Activated T-helper 1 cell treated with anti-CD3 and anti-CD28 coated beads, Interleukin-12 subunit alpha, Interleukin-12 subunit beta, Interleukin-2, Interleukin-4 antibody, amounts not matched to agents 30 ng/mL and 10 ng/mL and 1 ng/mL, durations not matched to agents 14 hours and 24 hours and 36 hours (primary cell): ENCODE measurements around the gene STPG4. TPM values are rescaled to one million over a fixed set of nuclear protein-coding genes. Genes with fewer than 3 reads are reported as not detected.

Experiments used
- DNase-seq: peaks from one replicate; pipeline ENCODE4 v3.0.0; 2021; ENCODE audit warnings: low spot score
- H3K27ac Mint-ChIP-seq: one replicate; pipeline ENCODE4 v1.8.0; 2021; ENCODE audit warnings: mild to moderate bottlenecking, mixed read lengths
- H3K27me3 Mint-ChIP-seq: one replicate; pipeline ENCODE4 v1.8.0; 2022; ENCODE audit warnings: mild to moderate bottlenecking, moderate library complexity, mixed read lengths; ENCODE audit not compliant: insufficient read depth
- H3K36me3 Mint-ChIP-seq: one replicate; pipeline ENCODE4 v1.8.0; 2021; ENCODE audit warnings: low read depth, mixed read lengths
- H3K4me1 Mint-ChIP-seq: one replicate; pipeline ENCODE4 v1.8.0; 2021; ENCODE audit warnings: low read depth, mixed read lengths
- H3K4me3 Mint-ChIP-seq: one replicate; pipeline ENCODE4 v1.8.0; 2021; ENCODE audit warnings: mild to moderate bottlenecking, moderate library complexity, mixed read lengths
- H3K9me3 Mint-ChIP-seq: one replicate; pipeline ENCODE4 v1.8.0; 2021; ENCODE audit warnings: mixed read lengths
- intact Hi-C: fragments of 100-400 bp; cut with micrococcal nuclease; formaldehyde crosslinking; loops from one replicate; pipeline ENCODE4 v1.15.1; 2024
- total RNA-seq: library from RNA; stranded (reverse); gene quantifications from 2 replicates; pipeline ENCODE4 v1.2.3, GENCODE V29; 2022

Gene STPG4
- total RNA-seq, 1 donor from 2014 or later = 0.34 TPM

GRCh38 chr2:47056868-47057686, 98.0 kb downstream of the STPG4 start:
- Mint-ChIP-seq H3K36me3 (peaks cover 30% of the 10 kb centered on the region), H3K4me3 (no peak overlapping the region), H3K9me3 (no peaks in the 10 kb centered on the region), H3K27ac (no peak overlapping the region), H3K4me1 (peaks cover 21% of the 10 kb centered on the region), H3K27me3 (no peaks in the 10 kb centered on the region)
- intact Hi-C loops = no loop called here
- no peak for DNase-seq

- no peak for DNase-seq
- H3K36me3 Mint-ChIP-seq = peaks cover 33% of the 10 kb centered on the region
- peaks cover 21% of the 10 kb centered on the region for H3K4me1 Mint-ChIP-seq
- no peak overlapping the region for H3K27ac Mint-ChIP-seq
- no peaks in the 10 kb centered on the region for H3K27me3 Mint-ChIP-seq
- H3K4me3 Mint-ChIP-seq = no peak overlapping the region
- intact Hi-C loops = no loop called here
- H3K9me3 Mint-ChIP-seq = no peaks in the 10 kb centered on the region
Measured at GRCh38 chr2:47056374-47056773, 98.7 kb downstream of the STPG4 start.

GRCh38 chr2:47054868-47055267, 100.2 kb downstream of the STPG4 start:
- Mint-ChIP-seq H3K4me1 (peaks cover 21% of the 10 kb centered on the region), H3K4me3 (no peak overlapping the region), H3K27ac (no peak overlapping the region), H3K36me3 (peaks cover 36% of the 10 kb centered on the region), H3K27me3 (no peaks in the 10 kb centered on the region), H3K9me3 (no peaks in the 10 kb centered on the region)
- DNase-seq = no peak
- intact Hi-C loops = no loop called here

GRCh38 chr2:47054036-47054555, 101.0 kb downstream of the STPG4 start:
- Mint-ChIP-seq H3K4me1 (peaks cover 21% of the 10 kb centered on the region), H3K27ac (no peak overlapping the region), H3K4me3 (no peak overlapping the region), H3K27me3 (no peaks in the 10 kb centered on the region), H3K36me3 (peaks cover 36% of the 10 kb centered on the region), H3K9me3 (no peaks in the 10 kb centered on the region)
- no peak for DNase-seq
- intact Hi-C loops = no loop called here

- Mint-ChIP-seq H3K27ac (no peak overlapping the region), H3K27me3 (no peaks in the 10 kb centered on the region)
Measured at GRCh38 chr2:47052847-47053246, 102.3 kb downstream of the STPG4 start.

GRCh38 chr2:47051562-47051961, 103.5 kb downstream of the STPG4 start:
- Mint-ChIP-seq H3K27me3 (no peaks in the 10 kb centered on the region), H3K27ac (no peak overlapping the region), H3K4me3 (no peak overlapping the region), H3K36me3 (peaks cover 38% of the 10 kb centered on the region), H3K4me1 (peaks cover 8% of the 10 kb centered on the region), H3K9me3 (no peaks in the 10 kb centered on the region)
- intact Hi-C loops = no loop called here
- no peak for DNase-seq

More at GRCh38 chr2:47052847-47053246, 102.3 kb downstream of the STPG4 start:
- intact Hi-C loops = no loop called here
- peaks cover 18% of the 10 kb centered on the region for H3K4me1 Mint-ChIP-seq
- H3K9me3 Mint-ChIP-seq = no peaks in the 10 kb centered on the region
- H3K4me3 Mint-ChIP-seq = no peak overlapping the region
- peaks cover 38% of the 10 kb centered on the region for H3K36me3 Mint-ChIP-seq
- DNase-seq = no peak

- no peaks in the 10 kb centered on the region for H3K4me1 Mint-ChIP-seq
- no peaks in the 10 kb centered on the region for H3K27me3 Mint-ChIP-seq
- H3K27ac Mint-ChIP-seq = no peak overlapping the region
- no peaks in the 10 kb centered on the region for H3K9me3 Mint-ChIP-seq
- H3K4me3 Mint-ChIP-seq = no peak overlapping the region
- intact Hi-C loops = no loop called here
- DNase-seq = no peak
- peaks cover 36% of the 10 kb centered on the region for H3K36me3 Mint-ChIP-seq
Measured at GRCh38 chr2:47050762-47051161, 104.3 kb downstream of the STPG4 start.

- Mint-ChIP-seq H3K9me3 (no peaks in the 10 kb centered on the region), H3K27me3 (no peaks in the 10 kb centered on the region), H3K27ac (no peak overlapping the region), H3K4me1 (no peaks in the 10 kb centered on the region), H3K36me3 (peaks cover 39% of the 10 kb centered on the region), H3K4me3 (no peak overlapping the region)
- intact Hi-C loops = no loop called here
- no peak for DNase-seq
Measured at GRCh38 chr2:47050021-47050760, 104.9 kb downstream of the STPG4 start.

GRCh38 chr2:47049502-47049901, 105.6 kb downstream of the STPG4 start:
- H3K27me3 Mint-ChIP-seq = no peaks in the 10 kb centered on the region

GRCh38 chr2:47048801-47049480, 106.2 kb downstream of the STPG4 start:
- Mint-ChIP-seq H3K4me3 (no peak overlapping the region), H3K9me3 (no peaks in the 10 kb centered on the region), H3K4me1 (peaks cover 6% of the 10 kb centered on the region), H3K27me3 (no peaks in the 10 kb centered on the region), H3K36me3 (peaks cover 41% of the 10 kb centered on the region), H3K27ac (no peak overlapping the region)
- DNase-seq = no peak
- intact Hi-C loops = no loop called here

More at GRCh38 chr2:47049502-47049901, 105.6 kb downstream of the STPG4 start:
- Mint-ChIP-seq H3K4me1 (peaks cover under 1% of the 10 kb centered on the region), H3K27ac (no peak overlapping the region), H3K36me3 (peaks cover 39% of the 10 kb centered on the region), H3K4me3 (no peak overlapping the region), H3K9me3 (no peaks in the 10 kb centered on the region)
- intact Hi-C loops = no loop called here
- DNase-seq = no peak

GRCh38 chr2:47046271-47046670, 108.8 kb downstream of the STPG4 start:
- intact Hi-C loops = no loop called here
- Mint-ChIP-seq H3K4me1 (peaks cover 6% of the 10 kb centered on the region), H3K27me3 (no peaks in the 10 kb centered on the region), H3K9me3 (no peaks in the 10 kb centered on the region), H3K27ac (no peak overlapping the region), H3K36me3 (peaks cover 36% of the 10 kb centered on the region), H3K4me3 (no peak overlapping the region)
- DNase-seq = no peak

- Mint-ChIP-seq H3K36me3 (peaks cover 33% of the 10 kb centered on the region), H3K27ac (peak overlapping the region; percentile 64)
- intact Hi-C loops = no loop called here
Measured at GRCh38 chr2:47043891-47044239, 111.2 kb downstream of the STPG4 start.

More at GRCh38 chr2:47043891-47044239, 111.2 kb downstream of the STPG4 start:
- no peaks in the 10 kb centered on the region for H3K27me3 Mint-ChIP-seq
- H3K4me3 Mint-ChIP-seq = no peak overlapping the region
- no peak for DNase-seq
- peaks cover 15% of the 10 kb centered on the region for H3K4me1 Mint-ChIP-seq
- no peaks in the 10 kb centered on the region for H3K9me3 Mint-ChIP-seq
